Loucy (cell line): Measurements from ENCODE around the gene CDC14A.
"Not testable (repeated sequence)": the region's sequence is repeated elsewhere in the genome, so short reads cannot be mapped to it uniquely, and the experiment has no call there.

Experiments
- H2AFZ ChIP-seq: fragments of 200-600 bp; sonication (generic); 2 replicates; pipeline ENCODE4 v1.6.0; 2016; ENCODE audit warnings: antibody characterized with exemption, mild to moderate bottlenecking, low read length, moderate library complexity
- H3F3A ChIP-seq: fragments of 200-600 bp; 2 replicates; pipeline ENCODE4 v1.6.0; 2016; ENCODE audit warnings: antibody characterized with exemption, low read depth, mild to moderate bottlenecking
- H3K27me3 ChIP-seq: fragments of 200-600 bp; sonication (generic); 2 replicates; pipeline ENCODE4 v1.6.1; 2014; ENCODE audit warnings: low read length, mild to moderate bottlenecking; ENCODE audit not compliant: insufficient read depth, poor library complexity, severe bottlenecking
- H3K36me3 ChIP-seq: fragments of 200-600 bp; sonication (generic); 2 replicates; pipeline ENCODE4 v1.6.1; 2016; ENCODE audit warnings: low read length; ENCODE audit not compliant: insufficient read depth
- H3K4me1 ChIP-seq: fragments of 200-600 bp; sonication (generic); 2 replicates; pipeline ENCODE4 v1.5.1; 2014; ENCODE audit warnings: low read length, mild to moderate bottlenecking; ENCODE audit not compliant: insufficient read depth, poor library complexity, severe bottlenecking
- H3K4me2 ChIP-seq: fragments of 200-600 bp; sonication (generic); 2 replicates; pipeline ENCODE4 v1.6.0; 2014; ENCODE audit warnings: antibody characterized with exemption, low read length, low read depth, mild to moderate bottlenecking; ENCODE audit not compliant: poor library complexity, severe bottlenecking
- H3K4me3 ChIP-seq: fragments of 200-600 bp; sonication (generic); 2 replicates; pipeline ENCODE4 v1.5.1; 2014; ENCODE audit warnings: low read length, mild to moderate bottlenecking, mixed read lengths; ENCODE audit not compliant: poor library complexity, severe bottlenecking
- H3K79me2 ChIP-seq: fragments of 200-600 bp; sonication (generic); 2 replicates; pipeline ENCODE4 v1.6.1; 2014; ENCODE audit warnings: low read length; ENCODE audit not compliant: insufficient read depth
- H3K9ac ChIP-seq: fragments of 200-600 bp; sonication (generic); 2 replicates; pipeline ENCODE4 v1.6.0; 2014; ENCODE audit warnings: mild to moderate bottlenecking, low read depth, low read length, moderate library complexity; ENCODE audit not compliant: poor library complexity, severe bottlenecking
- H3K9me2 ChIP-seq: fragments of 200-600 bp; sonication (generic); replicated peaks from 2 replicates; pipeline ENCODE4 v1.6.1; 2016; ENCODE audit warnings: low read depth, low read length, mixed read lengths
- H3K9me3 ChIP-seq: fragments of 200-600 bp; sonication (generic); 2 replicates; pipeline ENCODE4 v1.6.1; 2014; ENCODE audit warnings: mild to moderate bottlenecking, antibody characterized with exemption, low read length, low read depth; ENCODE audit not compliant: insufficient read depth
- H4K20me1 ChIP-seq: fragments of 200-600 bp; sonication (generic); 2 replicates; pipeline ENCODE4 v1.6.0; 2014; ENCODE audit warnings: antibody characterized with exemption, low read length, mild to moderate bottlenecking; ENCODE audit not compliant: insufficient read depth, poor library complexity, severe bottlenecking
- EZH2phosphoT487 ChIP-seq: fragments of 200-600 bp; IDR thresholded peaks from 2 replicates; pipeline ENCODE4 v1.6.1; 2018; ENCODE audit warnings: antibody characterized with exemption, mild to moderate bottlenecking, moderate library complexity, borderline replicate concordance
- TF ChIP-seq, protein P1 (sequence below): fragments of 200-600 bp; sonication (generic); conservative IDR thresholded peaks from 2 replicates; pipeline ENCODE4 v1.5.1; 2014; ENCODE audit warnings: mild to moderate bottlenecking, antibody characterized with exemption, low read length

The CDC14A gene

DNA sequence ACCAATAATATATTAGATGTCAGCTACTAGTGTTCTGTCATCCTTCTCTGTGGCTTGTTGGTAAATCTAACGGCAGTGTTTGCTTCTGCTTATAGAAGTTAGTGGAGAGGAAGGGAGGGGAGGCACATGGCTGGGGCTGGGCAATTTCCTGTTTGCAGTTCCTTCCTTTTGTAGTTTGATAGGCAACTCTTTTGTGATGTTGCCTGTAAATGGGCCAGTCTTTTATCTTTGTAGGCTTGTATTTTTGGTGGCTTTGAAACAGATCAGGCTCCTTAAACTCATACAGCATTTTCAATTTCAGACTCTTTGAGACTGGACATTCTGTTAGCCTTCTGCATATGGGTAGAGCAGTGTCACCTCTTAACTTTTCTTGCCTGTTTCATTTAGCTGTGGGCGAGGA, 48.1 kb downstream of the CDC14A start:
- H3K27me3 ChIP-seq = no peaks in the 10 kb centered on the region
- peak overlapping the region; percentile 75 for H3K9ac ChIP-seq
- no peaks in the 10 kb centered on the region for H3K9me3 ChIP-seq
- TF ChIP-seq EZH2phosphoT487 = no peak
- TF ChIP-seq, protein P1, sequence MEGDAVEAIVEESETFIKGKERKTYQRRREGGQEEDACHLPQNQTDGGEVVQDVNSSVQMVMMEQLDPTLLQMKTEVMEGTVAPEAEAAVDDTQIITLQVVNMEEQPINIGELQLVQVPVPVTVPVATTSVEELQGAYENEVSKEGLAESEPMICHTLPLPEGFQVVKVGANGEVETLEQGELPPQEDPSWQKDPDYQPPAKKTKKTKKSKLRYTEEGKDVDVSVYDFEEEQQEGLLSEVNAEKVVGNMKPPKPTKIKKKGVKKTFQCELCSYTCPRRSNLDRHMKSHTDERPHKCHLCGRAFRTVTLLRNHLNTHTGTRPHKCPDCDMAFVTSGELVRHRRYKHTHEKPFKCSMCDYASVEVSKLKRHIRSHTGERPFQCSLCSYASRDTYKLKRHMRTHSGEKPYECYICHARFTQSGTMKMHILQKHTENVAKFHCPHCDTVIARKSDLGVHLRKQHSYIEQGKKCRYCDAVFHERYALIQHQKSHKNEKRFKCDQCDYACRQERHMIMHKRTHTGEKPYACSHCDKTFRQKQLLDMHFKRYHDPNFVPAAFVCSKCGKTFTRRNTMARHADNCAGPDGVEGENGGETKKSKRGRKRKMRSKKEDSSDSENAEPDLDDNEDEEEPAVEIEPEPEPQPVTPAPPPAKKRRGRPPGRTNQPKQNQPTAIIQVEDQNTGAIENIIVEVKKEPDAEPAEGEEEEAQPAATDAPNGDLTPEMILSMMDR = no peak
- H2AFZ ChIP-seq = no peak overlapping the region
- no peaks in the 10 kb centered on the region for H3K9me2 ChIP-seq
- H3K79me2 ChIP-seq = peaks cover 41% of the 10 kb centered on the region
- H3K4me2 ChIP-seq = peak overlapping the region; percentile 91
- H3K36me3 ChIP-seq = peaks cover 9% of the 10 kb centered on the region; the same call in 1 of the 2 replicates
- peaks cover 10% of the 10 kb centered on the region for H3F3A ChIP-seq
- peak overlapping the region; percentile 68 for H3K4me3 ChIP-seq
- H3K4me1 ChIP-seq = peaks cover 68% of the 10 kb centered on the region
- no peaks in the 10 kb centered on the region for H4K20me1 ChIP-seq

DNA sequence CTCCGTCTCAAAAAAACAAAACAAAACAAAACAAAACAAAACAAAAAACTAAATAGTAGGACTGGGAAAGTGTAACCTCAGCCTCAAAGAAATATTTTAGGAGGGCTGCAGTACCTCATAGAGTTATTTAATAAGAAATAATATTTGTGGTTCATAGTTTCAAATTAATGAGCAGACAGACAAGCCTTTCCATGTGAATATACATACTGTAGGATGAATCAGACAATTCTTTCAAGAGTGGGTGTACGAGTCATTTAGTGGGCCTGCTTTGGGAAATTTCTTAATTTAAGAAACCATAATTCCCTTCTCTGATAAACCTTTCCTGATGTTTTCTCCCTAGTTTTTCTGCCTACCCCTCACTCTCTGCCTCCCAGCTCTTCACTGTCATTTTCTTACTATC, 52.5 kb downstream of the CDC14A start:
- peaks cover 14% of the 10 kb centered on the region; the same call in 1 of the 2 replicates for H3K36me3 ChIP-seq
- no peak for TF ChIP-seq EZH2phosphoT487
- TF ChIP-seq, protein P1 = no peak
- H3K9me3 ChIP-seq = no peaks in the 10 kb centered on the region; the same call in 1 of the 2 replicates
- H3K4me3 ChIP-seq = no peak overlapping the region
- H3K79me2 ChIP-seq = peaks cover 57% of the 10 kb centered on the region
- no peaks in the 10 kb centered on the region for H3K27me3 ChIP-seq
- H2AFZ ChIP-seq = no peak overlapping the region
- H3K9me2 ChIP-seq = no peaks in the 10 kb centered on the region
- peaks cover 35% of the 10 kb centered on the region for H3K4me1 ChIP-seq
- no peaks in the 10 kb centered on the region for H4K20me1 ChIP-seq
- H3K9ac ChIP-seq = no peak overlapping the region
- no peak overlapping the region for H3K4me2 ChIP-seq
- H3F3A ChIP-seq = peaks cover 10% of the 10 kb centered on the region

DNA sequence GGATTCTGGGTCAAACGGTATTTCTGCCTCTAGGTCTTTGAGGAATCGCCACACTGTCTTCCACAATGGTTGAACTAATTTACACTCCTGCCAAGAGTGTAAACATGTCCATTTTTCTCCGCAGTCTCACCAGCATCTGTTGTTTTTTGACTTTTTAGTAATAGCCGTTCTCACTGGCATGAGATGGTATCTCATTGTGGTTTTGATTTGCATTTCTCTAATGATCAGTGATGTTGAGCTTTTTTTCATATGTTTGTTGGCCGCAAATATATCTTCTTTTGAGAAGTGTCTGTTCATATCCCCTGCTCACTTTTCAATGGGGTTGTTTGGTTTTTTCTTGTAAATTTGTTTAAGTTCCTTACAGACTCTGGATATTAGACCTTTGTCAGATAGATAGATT, 53.6 kb downstream of the CDC14A start:
- peaks cover 26% of the 10 kb centered on the region for H3K4me1 ChIP-seq
- H3K9ac ChIP-seq, H3K9me2 ChIP-seq, H3K9me3 ChIP-seq, H3F3A ChIP-seq, H3K4me2 ChIP-seq, H3K27me3 ChIP-seq, H3K4me3 ChIP-seq, H2AFZ ChIP-seq, H4K20me1 ChIP-seq: not testable (repeated sequence)
- H3K79me2 ChIP-seq = peaks cover 54% of the 10 kb centered on the region
- peaks cover 14% of the 10 kb centered on the region; the same call in 1 of the 2 replicates for H3K36me3 ChIP-seq

DNA sequence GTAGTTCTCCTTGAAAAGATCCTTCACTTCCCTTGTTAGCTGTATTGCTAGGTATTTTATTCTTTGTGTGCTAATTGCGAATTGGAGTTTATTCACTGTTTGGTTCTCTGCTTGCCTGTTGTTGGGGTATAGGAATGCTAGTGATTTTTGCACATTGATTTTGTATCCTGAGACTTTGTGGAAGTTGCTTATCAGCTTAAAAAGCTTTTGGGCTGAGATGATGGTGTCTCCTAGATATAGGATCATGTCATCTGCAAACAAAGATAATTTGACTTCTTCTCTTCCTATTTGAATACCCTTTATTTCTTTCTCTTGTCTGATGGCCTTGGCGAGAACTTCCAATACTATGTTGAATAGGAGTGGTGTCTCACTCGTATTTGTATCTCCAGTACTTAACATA, 55.1 kb downstream of the CDC14A start:
- H3K79me2 ChIP-seq = peaks cover 53% of the 10 kb centered on the region
- peaks cover 15% of the 10 kb centered on the region for H3K4me1 ChIP-seq
- H3K4me3 ChIP-seq, H3K9ac ChIP-seq, H4K20me1 ChIP-seq, H2AFZ ChIP-seq, H3K27me3 ChIP-seq, H3F3A ChIP-seq, H3K9me3 ChIP-seq, H3K4me2 ChIP-seq, H3K9me2 ChIP-seq: not testable (repeated sequence)
- H3K36me3 ChIP-seq = peaks cover 11% of the 10 kb centered on the region; the same call in 1 of the 2 replicates
